Gastroesophageal sphincter (tissue), 4 donors: ENCODE data around the gene INPP1. TPM values are rescaled to one million over a fixed set of nuclear protein-coding genes. Genes with fewer than 3 reads are reported as not detected.
"Not testable (repeated sequence)": the region's sequence is repeated elsewhere in the genome, so short reads cannot be mapped to it uniquely, and the experiment has no call there.

ENCODE experiments used
- ATAC-seq: fragments of 150-250 bp; one replicate; pipeline ENCODE4 v1.9.1; 2016; ENCODE audit warnings: mild to moderate bottlenecking, moderate library complexity
- H3K27ac ChIP-seq, 4 donors: fragments of 200-600 bp; sonication (generic) in 3 of 4; 1 replicate in 3 of 4; 2 replicates in 1 of 4; pipeline ENCODE4 v1.5.1; 2016 to 2019
- H3K27me3 ChIP-seq: fragments of 200-600 bp; sonication (generic); one replicate; pipeline ENCODE4 v1.5.1; 2019
- H3K36me3 ChIP-seq, 2 donors: fragments of 200-600 bp; sonication (generic); one replicate each; pipeline ENCODE4 v1.5.1; 2019; ENCODE audit warnings: control low read depth in 1 of 2
- H3K4me1 ChIP-seq, 3 donors: fragments of 200-600 bp; sonication (generic); 1 replicate in 2 of 3; 2 replicates in 1 of 3; pipeline ENCODE4 v1.5.1; 2016 to 2019; ENCODE audit warnings: control low read depth in 2 of 3
- H3K4me3 ChIP-seq, 2 donors: fragments of 200-600 bp; sonication (generic); one replicate each; pipeline ENCODE4 v1.5.1; 2019; ENCODE audit warnings: mild to moderate bottlenecking in 1 of 2, moderate library complexity in 1 of 2
- H3K9me3 ChIP-seq, 3 donors: fragments of 200-600 bp; sonication (generic); one replicate each; pipeline ENCODE4 v1.5.1; 2017 to 2019; ENCODE audit warnings: control low read depth in 2 of 3
- EP300 ChIP-seq: sonication (generic); formaldehyde crosslinking; IDR thresholded peaks from one replicate; pipeline ENCODE4 v1.6.1; 2017; ENCODE audit warnings: antibody characterized with exemption, mild to moderate bottlenecking
- POLR2A ChIP-seq, 2 donors: fragments of 450-650 bp; IDR thresholded peaks; one replicate each; pipeline ENCODE4 v1.6.1; 2017; ENCODE audit warnings: antibody characterized with exemption in 2 of 2, mild to moderate bottlenecking in 2 of 2, moderate library complexity in 1 of 2
- POLR2AphosphoS5 ChIP-seq: sonication (generic); formaldehyde crosslinking; IDR thresholded peaks from one replicate; pipeline ENCODE4 v1.6.1; 2017; ENCODE audit warnings: antibody characterized with exemption
- WGBS, 2 donors: methylation state at CpG; one replicate each; pipeline ENCODE4 v1.1.5; 2018; ENCODE audit warnings: low coverage in 1 of 2; 5-methylcytosine and 5-hydroxymethylcytosine counted together
- total RNA-seq, 4 donors: library from RNA; depleted of rRNA; stranded (reverse); fragments of >200 nt; gene quantifications; one replicate each; pipeline ENCODE4 v1.1.0, GENCODE V29; 2016
- TF ChIP-seq, protein P1 (sequence below), 4 experiments: fragments of 200-600 bp in 2 of 4; fragments of 450-650 bp in 2 of 4; sonication (generic) in 1 of 4; IDR thresholded peaks; one replicate each; pipeline ENCODE4 v1.5.1; 2017 to 2019; ENCODE audit warnings: antibody characterized with exemption in 4 of 4, mild to moderate bottlenecking in 2 of 4, moderate library complexity in 2 of 4

Gene INPP1
- total RNA-seq, 4 donors from 2014 or later = 18.3 to 27.7 (median 22.9) TPM

GRCh38 chr2:190304404-190304803 is 39.0 kb upstream of the INPP1 start:
- WGBS, 2 donors = 89 to 92% methylated on average over 5 of the region's 5 CpGs
- Histone ChIP-seq H3K27ac (no peak overlapping the region), H3K36me3 (peaks cover 0 to 49% of the 10 kb centered on the region in 2 donors), H3K4me3 (no peak overlapping the region), H3K9me3 (no peaks in the 10 kb centered on the region), H3K27me3 (no peaks in the 10 kb centered on the region), H3K4me1 (no peaks in the 10 kb centered on the region)
- TF ChIP-seq, protein P1, sequence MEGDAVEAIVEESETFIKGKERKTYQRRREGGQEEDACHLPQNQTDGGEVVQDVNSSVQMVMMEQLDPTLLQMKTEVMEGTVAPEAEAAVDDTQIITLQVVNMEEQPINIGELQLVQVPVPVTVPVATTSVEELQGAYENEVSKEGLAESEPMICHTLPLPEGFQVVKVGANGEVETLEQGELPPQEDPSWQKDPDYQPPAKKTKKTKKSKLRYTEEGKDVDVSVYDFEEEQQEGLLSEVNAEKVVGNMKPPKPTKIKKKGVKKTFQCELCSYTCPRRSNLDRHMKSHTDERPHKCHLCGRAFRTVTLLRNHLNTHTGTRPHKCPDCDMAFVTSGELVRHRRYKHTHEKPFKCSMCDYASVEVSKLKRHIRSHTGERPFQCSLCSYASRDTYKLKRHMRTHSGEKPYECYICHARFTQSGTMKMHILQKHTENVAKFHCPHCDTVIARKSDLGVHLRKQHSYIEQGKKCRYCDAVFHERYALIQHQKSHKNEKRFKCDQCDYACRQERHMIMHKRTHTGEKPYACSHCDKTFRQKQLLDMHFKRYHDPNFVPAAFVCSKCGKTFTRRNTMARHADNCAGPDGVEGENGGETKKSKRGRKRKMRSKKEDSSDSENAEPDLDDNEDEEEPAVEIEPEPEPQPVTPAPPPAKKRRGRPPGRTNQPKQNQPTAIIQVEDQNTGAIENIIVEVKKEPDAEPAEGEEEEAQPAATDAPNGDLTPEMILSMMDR (IDR thresholded peaks at IDR 0.05) = no peak
- no peak for TF ChIP-seq EP300
- no peak for TF ChIP-seq POLR2A (IDR thresholded peaks at IDR 0.05)
- TF ChIP-seq POLR2AphosphoS5 = no peak
- ATAC-seq = no peak

- no peak for ATAC-seq
- peaks cover 0 to 47% of the 10 kb centered on the region in 2 donors for H3K36me3 ChIP-seq
- no peaks in the 10 kb centered on the region for H3K27me3 ChIP-seq
- no peak overlapping the region for H3K4me3 ChIP-seq
- WGBS, 2 donors = 100% methylated on average over 1 of the region's 1 CpG
- no peaks in the 10 kb centered on the region for H3K4me1 ChIP-seq
- TF ChIP-seq POLR2A (IDR thresholded peaks at IDR 0.05) (no peak), POLR2AphosphoS5 (no peak), EP300 (no peak)
- TF ChIP-seq, protein P1 (IDR thresholded peaks at IDR 0.05) = no peak
- H3K27ac ChIP-seq = no peak overlapping the region
- no peaks in the 10 kb centered on the region for H3K9me3 ChIP-seq
These were observed 35.4 kb upstream of the INPP1 start for GRCh38 chr2:190308031-190308430.

DNA sequence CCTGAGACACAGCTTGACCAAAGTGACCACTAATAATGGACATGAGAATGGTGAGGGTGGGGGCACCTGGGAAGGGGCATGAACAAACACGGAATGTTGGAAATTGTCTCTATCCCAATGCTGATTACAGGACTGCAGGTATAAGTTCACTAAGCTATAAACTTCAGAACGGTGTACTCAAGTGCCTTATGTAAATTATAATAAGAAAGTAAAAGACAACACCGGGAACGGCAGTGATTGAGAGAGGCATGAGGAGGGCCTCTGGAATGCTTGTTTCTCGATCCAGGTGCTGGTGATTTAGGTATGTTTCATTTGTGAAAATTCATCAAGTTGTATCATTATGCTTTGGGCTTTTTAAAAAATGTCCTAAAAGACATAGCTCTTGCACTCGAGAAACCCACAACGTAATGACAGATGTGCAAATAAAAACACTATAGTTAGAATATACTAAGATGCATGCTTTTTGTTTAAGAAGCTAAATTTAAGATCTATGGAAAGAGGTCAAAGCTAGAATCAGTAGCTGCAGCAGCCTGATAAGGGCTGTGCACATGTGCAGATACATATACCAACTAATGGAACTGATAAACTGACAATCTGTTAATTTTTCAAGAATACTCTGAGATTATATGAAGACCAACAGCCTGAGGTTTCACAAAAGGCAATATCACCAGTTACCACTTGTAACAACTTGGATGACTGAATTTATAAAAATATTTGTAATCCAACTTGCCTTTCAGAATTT is 31.3 kb upstream of the INPP1 start:
- peaks cover 0 to 26% (median 7%) of the 10 kb centered on the region in 3 donors for H3K4me1 ChIP-seq
- H3K27me3 ChIP-seq = no peaks in the 10 kb centered on the region
- H3K4me3 ChIP-seq = no peak overlapping the region
- TF ChIP-seq, protein P1 (IDR thresholded peaks at IDR 0.05) = no peak
- TF ChIP-seq POLR2AphosphoS5 (no peak), POLR2A (IDR thresholded peaks at IDR 0.05) (no peak), EP300 (no peak)
- 84 to 94% methylated on average over 7 of the region's 7 CpGs for WGBS, 2 donors
- H3K9me3 ChIP-seq = no peaks in the 10 kb centered on the region
- peaks cover 0 to 37% of the 10 kb centered on the region in 2 donors for H3K36me3 ChIP-seq
- no peak for ATAC-seq
- no peak overlapping the region for H3K27ac ChIP-seq

DNA sequence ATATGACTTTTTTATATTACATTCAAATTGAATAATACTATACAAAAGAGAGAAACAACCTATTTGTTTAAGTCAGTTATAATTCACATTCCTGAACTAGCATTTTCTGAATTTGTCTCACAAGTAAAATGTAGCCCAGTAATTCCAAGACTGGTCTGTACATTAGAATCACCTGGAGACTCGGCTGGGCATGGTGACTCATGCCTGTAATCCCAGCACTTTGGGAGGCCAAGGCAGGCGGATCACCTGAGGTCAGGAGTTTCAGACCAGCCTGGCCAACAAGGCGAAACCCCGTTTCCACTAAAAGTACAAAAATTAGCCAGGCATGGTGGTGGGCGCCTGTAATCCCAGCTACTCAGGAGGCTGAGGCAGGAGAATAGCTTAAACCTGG is 30.8 kb upstream of the INPP1 start:
- not testable (repeated sequence) for ATAC-seq, H3K9me3 ChIP-seq, H3K27me3 ChIP-seq, H3K27ac ChIP-seq, H3K4me3 ChIP-seq
- Histone ChIP-seq H3K4me1 (peaks cover 0 to 31% (median 7%) of the 10 kb centered on the region in 3 donors), H3K36me3 (peaks cover 0 to 33% of the 10 kb centered on the region in 2 donors)
- WGBS, 2 donors = 74% methylated on average over 4 of the region's 5 CpGs; no CpG with 5 or more reads in 1 of the 2 donors

GRCh38 chr2:190313880-190314279 is 29.5 kb upstream of the INPP1 start:
- 61 to 80% methylated on average over 1 of the region's 1 CpG for WGBS, 2 donors
- Histone ChIP-seq H3K9me3 (no peaks in the 10 kb centered on the region), H3K27ac (no peak overlapping the region), H3K4me1 (peaks cover 0 to 43% (median 7%) of the 10 kb centered on the region in 3 donors), H3K4me3 (no peak overlapping the region), H3K36me3 (peaks cover 0 to 20% of the 10 kb centered on the region in 2 donors), H3K27me3 (no peaks in the 10 kb centered on the region)
- TF ChIP-seq POLR2AphosphoS5 (no peak), POLR2A (IDR thresholded peaks at IDR 0.05) (no peak), EP300 (no peak)
- TF ChIP-seq, protein P1 (IDR thresholded peaks at IDR 0.05) = no peak
- no peak for ATAC-seq
